Left kidney (tissue), 2 donors: ENCODE data around the gene TMPRSS11A. TPM values are rescaled to one million over a fixed set of nuclear protein-coding genes. Genes with fewer than 3 reads are reported as not detected.

Source experiments
- DNase-seq: peaks from one replicate; pipeline ENCODE4 v3.0.0-alpha.2; 2013
- polyA plus RNA-seq: library from polyadenylated mRNA; unstranded; fragments of 120-200 nt; gene quantifications from one replicate; pipeline ENCODE4 v1.2.1, GENCODE V29; 2013; ENCODE audit not compliant: insufficient read length

TMPRSS11A gene
- polyA plus RNA-seq, 1 donor = 0.03 TPM

DNA sequence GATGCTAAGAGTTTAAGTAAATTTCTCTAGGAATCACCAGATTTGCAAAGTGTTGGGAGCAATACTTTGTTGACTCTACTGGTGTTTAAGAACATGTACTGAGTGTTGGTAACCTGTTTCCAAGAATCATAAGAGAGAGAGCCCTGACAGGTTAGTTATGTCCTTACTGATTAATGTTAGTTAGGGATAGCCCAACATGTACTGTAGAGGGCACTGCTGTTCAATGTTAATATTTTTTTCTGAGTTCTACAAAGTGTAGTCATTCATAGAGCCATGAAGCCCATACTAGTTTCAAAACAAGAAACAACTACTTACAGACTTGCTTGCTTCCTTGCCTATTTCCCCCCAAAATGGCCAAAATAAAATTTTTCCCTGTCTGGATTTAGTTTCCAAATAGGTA is 91.4 kb downstream of the TMPRSS11A start:
- peak; percentile 8 for DNase-seq

DNA sequence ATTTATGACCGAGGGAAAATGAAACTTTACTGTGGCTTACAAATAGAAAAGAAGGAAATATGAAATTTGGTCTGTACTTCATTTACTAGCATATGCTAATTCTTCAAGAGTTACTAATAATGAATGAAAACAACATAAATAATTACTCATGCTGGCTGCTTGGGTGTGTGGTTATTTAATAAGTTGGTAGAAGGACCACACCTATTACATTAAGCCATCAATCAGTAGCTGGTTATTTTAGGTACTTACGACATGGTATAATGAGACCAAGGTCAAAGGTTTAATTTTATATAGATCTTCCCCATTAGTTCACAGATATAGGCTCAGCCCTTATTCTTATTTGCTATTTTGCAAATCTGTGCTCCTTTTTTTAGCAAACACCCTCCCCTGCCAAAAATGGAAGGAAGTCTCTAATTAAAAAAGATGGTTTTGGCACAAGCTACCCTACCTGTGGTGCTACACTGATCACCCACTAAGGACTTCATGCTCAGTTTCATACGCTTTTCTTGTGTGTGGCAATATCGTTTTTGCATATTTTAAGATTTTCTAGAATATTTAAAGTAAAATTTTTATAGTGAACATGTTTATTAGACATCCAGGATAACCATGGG is 93.6 kb downstream of the TMPRSS11A start:
- DNase-seq = no peak

DNA sequence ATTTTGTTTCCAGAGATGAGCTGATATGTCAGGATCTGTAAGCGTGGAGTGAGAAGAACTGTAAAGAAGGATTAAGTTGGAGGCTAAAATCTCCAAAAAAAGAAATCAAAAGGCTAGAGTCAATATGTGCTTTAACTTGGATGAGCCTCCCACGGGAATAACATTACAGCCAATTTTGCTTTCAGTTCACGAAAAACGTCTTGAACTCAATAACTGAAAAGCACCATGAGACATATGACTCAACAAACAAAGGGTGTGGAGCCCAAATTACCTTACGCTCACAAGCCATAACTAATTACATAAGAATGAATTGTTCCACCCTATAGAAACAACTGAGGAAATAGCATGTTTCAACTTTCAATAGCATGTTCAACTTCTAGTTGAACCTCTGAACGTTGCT is 101.8 kb downstream of the TMPRSS11A start:
- no peak for DNase-seq

Other genes with a start within 250 kb of the TMPRSS11A start
- gene GNRHR, start 209.1 kb downstream of the TMPRSS11A start, polyA plus RNA-seq = 0.96 TPM
- gene TMPRSS11D, start 79.5 kb downstream of the TMPRSS11A start, polyA plus RNA-seq = 0.13 TPM
- gene TMPRSS11F, start 166.4 kb upstream of the TMPRSS11A start, polyA plus RNA-seq = 0.12 TPM